Suprapubic skin (tissue), 4 donors: ENCODE data around the gene TMEM150C. TPM values are rescaled to one million over a fixed set of nuclear protein-coding genes. Genes with fewer than 3 reads are reported as not detected.

ENCODE experiments used
- DNase-seq, 2 donors: peaks; one replicate each; pipeline ENCODE4 v3.0.0-alpha.2; 2019; ENCODE audit warnings: low spot score in 2 of 2
- H3K27ac ChIP-seq: fragments of 200-600 bp; sonication (generic); one replicate; pipeline ENCODE4 v1.5.1; 2019
- H3K27me3 ChIP-seq: fragments of 200-600 bp; sonication (generic); one replicate; pipeline ENCODE4 v1.5.1; 2019
- H3K36me3 ChIP-seq: fragments of 200-600 bp; sonication (generic); one replicate; pipeline ENCODE4 v1.5.1; 2019
- H3K4me1 ChIP-seq: fragments of 200-600 bp; sonication (generic); one replicate; pipeline ENCODE4 v1.5.1; 2019
- H3K4me3 ChIP-seq: fragments of 200-600 bp; sonication (generic); one replicate; pipeline ENCODE4 v1.5.1; 2019; ENCODE audit warnings: mild to moderate bottlenecking
- H3K9me3 ChIP-seq: fragments of 200-600 bp; sonication (generic); one replicate; pipeline ENCODE4 v1.5.1; 2019
- EP300 ChIP-seq: sonication (generic); formaldehyde crosslinking; IDR thresholded peaks from one replicate; pipeline ENCODE4 v1.6.1; 2017; ENCODE audit warnings: antibody characterized with exemption
- POLR2A ChIP-seq, 2 donors: fragments of 450-650 bp; IDR thresholded peaks; one replicate each; pipeline ENCODE4 v1.6.1; 2017; ENCODE audit warnings: antibody characterized with exemption in 2 of 2, mild to moderate bottlenecking in 2 of 2, moderate library complexity in 2 of 2
- POLR2AphosphoS5 ChIP-seq, 3 donors: sonication (generic); formaldehyde crosslinking; IDR thresholded peaks; one replicate each; pipeline ENCODE4 v1.6.1; 2017; ENCODE audit warnings: antibody characterized with exemption in 3 of 3
- WGBS: methylation state at CpG from one replicate; pipeline ENCODE4 v1.1.5; 2018; 5-methylcytosine and 5-hydroxymethylcytosine counted together
- total RNA-seq, 4 donors: library from RNA; depleted of rRNA; stranded (reverse); fragments of >200 nt; gene quantifications; one replicate each; pipeline ENCODE4 v1.1.0, GENCODE V29; 2016
- TF ChIP-seq, protein P1 (sequence below), 2 donors: fragments of 200-600 bp in 1 of 2; fragments of 450-650 bp in 1 of 2; sonication (generic) in 1 of 2; IDR thresholded peaks; one replicate each; pipeline ENCODE4 v1.5.1; 2016 to 2019; ENCODE audit warnings: antibody characterized with exemption in 2 of 2, mild to moderate bottlenecking in 1 of 2, moderate library complexity in 1 of 2

Gene TMEM150C
- total RNA-seq, 4 donors from 2014 or later, result 3.2 to 10.7 (median 8.7) TPM

GRCh38 chr4:82591592-82591991 lies 29.8 kb upstream of the TMEM150C start:
- no peaks in the 10 kb centered on the region for H3K27me3 ChIP-seq
- H3K36me3 ChIP-seq, result no peaks in the 10 kb centered on the region
- H3K27ac ChIP-seq, result no peak overlapping the region
- no peak overlapping the region for H3K4me3 ChIP-seq
- DNase-seq, result no peak
- H3K4me1 ChIP-seq, result no peaks in the 10 kb centered on the region
- TF ChIP-seq POLR2A (IDR thresholded peaks at IDR 0.05), result no peak
- TF ChIP-seq POLR2AphosphoS5 (IDR thresholded peaks at IDR 0.05), result no peak
- TF ChIP-seq, protein P1, sequence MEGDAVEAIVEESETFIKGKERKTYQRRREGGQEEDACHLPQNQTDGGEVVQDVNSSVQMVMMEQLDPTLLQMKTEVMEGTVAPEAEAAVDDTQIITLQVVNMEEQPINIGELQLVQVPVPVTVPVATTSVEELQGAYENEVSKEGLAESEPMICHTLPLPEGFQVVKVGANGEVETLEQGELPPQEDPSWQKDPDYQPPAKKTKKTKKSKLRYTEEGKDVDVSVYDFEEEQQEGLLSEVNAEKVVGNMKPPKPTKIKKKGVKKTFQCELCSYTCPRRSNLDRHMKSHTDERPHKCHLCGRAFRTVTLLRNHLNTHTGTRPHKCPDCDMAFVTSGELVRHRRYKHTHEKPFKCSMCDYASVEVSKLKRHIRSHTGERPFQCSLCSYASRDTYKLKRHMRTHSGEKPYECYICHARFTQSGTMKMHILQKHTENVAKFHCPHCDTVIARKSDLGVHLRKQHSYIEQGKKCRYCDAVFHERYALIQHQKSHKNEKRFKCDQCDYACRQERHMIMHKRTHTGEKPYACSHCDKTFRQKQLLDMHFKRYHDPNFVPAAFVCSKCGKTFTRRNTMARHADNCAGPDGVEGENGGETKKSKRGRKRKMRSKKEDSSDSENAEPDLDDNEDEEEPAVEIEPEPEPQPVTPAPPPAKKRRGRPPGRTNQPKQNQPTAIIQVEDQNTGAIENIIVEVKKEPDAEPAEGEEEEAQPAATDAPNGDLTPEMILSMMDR (IDR thresholded peaks at IDR 0.05), result no peak
- no peak for TF ChIP-seq EP300
- H3K9me3 ChIP-seq, result no peaks in the 10 kb centered on the region
- WGBS, result 77% methylated on average over 5 of the region's 5 CpGs

GRCh38 chr4:82589756-82590155 lies 28.0 kb upstream of the TMEM150C start:
- no peak overlapping the region for H3K27ac ChIP-seq
- H3K36me3 ChIP-seq, result no peaks in the 10 kb centered on the region
- no peaks in the 10 kb centered on the region for H3K9me3 ChIP-seq
- H3K4me3 ChIP-seq, result no peak overlapping the region
- H3K4me1 ChIP-seq, result no peaks in the 10 kb centered on the region
- no peaks in the 10 kb centered on the region for H3K27me3 ChIP-seq
- TF ChIP-seq EP300 (no peak), POLR2A (IDR thresholded peaks at IDR 0.05) (no peak), POLR2AphosphoS5 (IDR thresholded peaks at IDR 0.05) (no peak)
- TF ChIP-seq, protein P1 (IDR thresholded peaks at IDR 0.05), result no peak
- DNase-seq, result no peak
- WGBS, result 56% methylated on average over 1 of the region's 1 CpG

DNA sequence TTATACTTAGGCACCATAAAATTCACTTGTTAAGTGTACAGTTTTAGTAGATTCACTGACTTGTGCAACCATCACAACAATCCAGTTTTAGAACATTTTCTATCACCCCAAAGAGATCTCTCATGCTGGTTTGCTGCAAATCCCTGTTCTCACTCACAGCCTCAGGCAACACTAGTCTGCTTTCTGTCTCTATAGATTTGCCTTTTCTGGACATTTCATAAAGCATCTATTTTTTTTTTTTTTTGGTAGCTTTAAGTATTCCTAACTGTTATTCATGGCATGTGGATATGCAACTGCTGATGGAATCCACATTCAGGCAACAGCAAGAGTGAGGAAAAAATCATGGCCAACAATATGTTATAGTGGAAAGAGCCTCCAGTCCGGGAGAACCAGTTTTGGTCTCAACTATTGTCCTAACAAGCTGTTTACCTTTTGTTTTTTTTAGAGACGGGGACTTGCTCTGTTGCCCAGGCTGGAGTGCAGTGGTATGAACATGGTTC lies 27.0 kb upstream of the TMEM150C start:
- 74% methylated on average over 2 of the region's 2 CpGs for WGBS
- H3K27ac ChIP-seq, result no peak overlapping the region
- no peak overlapping the region for H3K4me3 ChIP-seq
- TF ChIP-seq POLR2AphosphoS5 (IDR thresholded peaks at IDR 0.05), result no peak
- TF ChIP-seq, protein P1 (IDR thresholded peaks at IDR 0.05), result no peak
- no peak for TF ChIP-seq EP300
- TF ChIP-seq POLR2A (IDR thresholded peaks at IDR 0.05), result no peak
- DNase-seq, result no peak
- H3K4me1 ChIP-seq, result no peaks in the 10 kb centered on the region
- no peaks in the 10 kb centered on the region for H3K27me3 ChIP-seq
- no peaks in the 10 kb centered on the region for H3K9me3 ChIP-seq
- no peaks in the 10 kb centered on the region for H3K36me3 ChIP-seq

- H3K27ac ChIP-seq, result no peak overlapping the region
- no peaks in the 10 kb centered on the region for H3K36me3 ChIP-seq
- no peak for DNase-seq
- no peak overlapping the region for H3K4me3 ChIP-seq
- H3K9me3 ChIP-seq, result no peaks in the 10 kb centered on the region
- no peaks in the 10 kb centered on the region for H3K27me3 ChIP-seq
- 77% methylated on average over 8 of the region's 8 CpGs for WGBS
- no peaks in the 10 kb centered on the region for H3K4me1 ChIP-seq
- TF ChIP-seq EP300 (no peak), POLR2AphosphoS5 (IDR thresholded peaks at IDR 0.05) (no peak), POLR2A (IDR thresholded peaks at IDR 0.05) (no peak)
- TF ChIP-seq, protein P1 (IDR thresholded peaks at IDR 0.05), result no peak
Observed at GRCh38 chr4:82587826-82588540, 26.2 kb upstream of the TMEM150C start.

- DNase-seq, result no peak
- TF ChIP-seq, protein P1 (IDR thresholded peaks at IDR 0.05), result no peak
- TF ChIP-seq POLR2A (IDR thresholded peaks at IDR 0.05) (no peak), POLR2AphosphoS5 (IDR thresholded peaks at IDR 0.05) (no peak), EP300 (no peak)
- 76% methylated on average over 8 of the region's 8 CpGs for WGBS
- Histone ChIP-seq H3K36me3 (no peaks in the 10 kb centered on the region), H3K9me3 (no peaks in the 10 kb centered on the region), H3K27ac (no peak overlapping the region), H3K4me1 (no peaks in the 10 kb centered on the region), H3K27me3 (no peaks in the 10 kb centered on the region), H3K4me3 (no peak overlapping the region)
Observed at GRCh38 chr4:82585690-82586435, 24.1 kb upstream of the TMEM150C start.
